ENCODE data around the gene PNPLA6. TPM values are rescaled to one million over a fixed set of nuclear protein-coding genes. Genes with fewer than 3 reads are reported as not detected.

Gene PNPLA6
- total and polyA plus RNA-seq, 2 of the 8 experiments (the other 6 are each of a cell fraction or from before 2014, with no cell fraction given), result 55.1 to 121 TPM

DNA sequence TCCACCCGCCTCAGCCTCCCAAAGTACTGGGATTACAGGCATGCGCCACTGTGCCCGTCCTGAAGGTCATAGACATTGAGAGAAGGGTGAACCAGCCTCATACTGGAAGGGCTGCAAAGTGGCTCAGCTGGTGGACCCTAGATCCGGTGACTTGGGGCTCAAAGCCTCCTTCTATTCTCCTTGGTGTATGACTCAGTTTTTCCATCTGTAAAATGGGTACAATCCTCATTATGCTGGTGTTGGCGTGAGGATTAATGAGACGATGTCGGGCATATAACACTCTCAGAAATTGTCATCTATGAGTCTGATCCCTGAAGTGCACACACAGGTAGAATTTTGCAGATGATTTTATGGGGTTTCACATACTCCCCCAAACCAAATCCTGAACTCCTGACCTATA lies 54.3 kb downstream of the PNPLA6 start:
- Histone ChIP-seq H4K5ac (ENCODE audit: insufficient read length, low read depth, low read length) (no peak overlapping the region), H3K23me2 (ENCODE audit: low read depth, low read length) (no peaks in the 10 kb centered on the region), H3K9ac (replicated peaks in 1 of 4; ENCODE audit: extremely low read depth in 1 of 4, low read depth in 3 of 4, low read length in 3 of 4) (no peak overlapping the region), H3K4ac (replicated peaks; ENCODE audit: insufficient read length, low read depth, low read length) (no peak overlapping the region), H3K4me3 (ENCODE audit: extremely low read depth in 1 of 4, insufficient read depth in 2 of 4, low read depth in 3 of 4, low read length in 4 of 4) (no peak overlapping the region), H3K23ac (ENCODE audit: insufficient read length) (no peak overlapping the region), H2BK5ac (ENCODE audit: low read depth, low read length) (no peak overlapping the region), H3K79me2 (ENCODE audit: control insufficient read depth in 1 of 2, insufficient read depth in 2 of 2, low read length in 2 of 2) (no peaks in the 10 kb centered on the region), H4K91ac (replicated peaks; ENCODE audit: insufficient read length, low read length) (no peak overlapping the region), H3K18ac (ENCODE audit: extremely low read depth, low read length) (no peak overlapping the region), H2AK5ac (ENCODE audit: low read depth, low read length) (no peak overlapping the region), H4K8ac (ENCODE audit: extremely low read depth, insufficient read depth, low read length) (no peak overlapping the region), H3K4me1 (replicated peaks in 1 of 4; ENCODE audit: control insufficient read depth in 3 of 4, insufficient read depth in 4 of 4, low read length in 3 of 4) (0 out of 7 replicates have a peak, but pooled peaks cover 0 to 4% (median 0%) of the 10 kb centered on the region in 4 experiments), H2BK12ac (ENCODE audit: low read depth, low read length) (no peak overlapping the region), H3K36me3 (ENCODE audit: control insufficient read depth in 2 of 4, insufficient read depth in 4 of 4, low read length in 3 of 4) (no peaks in the 10 kb centered on the region), H4K20me1 (replicated peaks in 1 of 2; ENCODE audit: control insufficient read depth in 1 of 2, insufficient read depth in 2 of 2, low read length in 2 of 2) (no peaks in the 10 kb centered on the region), H2BK15ac (ENCODE audit: low read length) (no peak overlapping the region), H2BK120ac (replicated peaks; ENCODE audit: low read depth, low read length) (no peak overlapping the region), H2BK20ac (ENCODE audit: low read length) (no peak overlapping the region), H3K27me3 (replicated peaks in 1 of 4; ENCODE audit: control insufficient read depth in 3 of 4, extremely low read depth in 1 of 4, insufficient read depth in 3 of 4, low read length in 3 of 4) (no peaks in the 10 kb centered on the region), H3K4me2 (ENCODE audit: insufficient read depth in 1 of 2, low read depth in 2 of 2, low read length in 2 of 2) (no peak overlapping the region), H3K27ac (ENCODE audit: low read depth, low read length) (no peak overlapping the region), H3K9me3 (ENCODE audit: insufficient read depth in 2 of 2, low read depth in 1 of 2, low read length in 1 of 2) (no peaks in the 10 kb centered on the region), H3K14ac (ENCODE audit: insufficient read length) (no peak overlapping the region), H2AFZ (ENCODE audit: low read length) (no peak overlapping the region), H3K79me1 (ENCODE audit: low read depth, low read length) (no peaks in the 10 kb centered on the region), H3K56ac (replicated peaks; ENCODE audit: insufficient read length, low read depth, low read length) (no peak overlapping the region)
- WGBS, 2 experiments (ENCODE audit: extremely low coverage in 1 of 2, insufficient coverage in 1 of 2, insufficient read length in 1 of 2, insufficient replicate concordance in 2 of 2, low coverage in 1 of 2, low lambda C conversion rate in 2 of 2, missing lambda C conversion rate in 1 of 2), result 90% methylated on average over 7 of the region's 7 CpGs; no CpG with 5 or more reads in 1 of the 2 experiments
- TF ChIP-seq KDM1A (IDR thresholded peaks at IDR 0.05; ENCODE audit: borderline replicate concordance, low read length) (peak; percentile 72), CHD2 (IDR thresholded peaks at IDR 0.05; ENCODE audit: low read length) (no peak), RXRA (IDR thresholded peaks at IDR 0.05; ENCODE audit: insufficient read depth, low read depth, low read length) (no peak), KDM5A (IDR thresholded peaks at IDR 0.05; ENCODE audit: low read length) (no peak), CBX5 (IDR thresholded peaks at IDR 0.05; ENCODE audit: low read depth, low read length) (no peak), ASH2L (IDR thresholded peaks at IDR 0.05; ENCODE audit: low read length) (no peak), TAF7 (optimal IDR thresholded peaks at IDR 0.05; ENCODE audit: borderline replicate concordance, low read depth, low read length) (no peak)
- TF ChIP-seq, protein P1, sequence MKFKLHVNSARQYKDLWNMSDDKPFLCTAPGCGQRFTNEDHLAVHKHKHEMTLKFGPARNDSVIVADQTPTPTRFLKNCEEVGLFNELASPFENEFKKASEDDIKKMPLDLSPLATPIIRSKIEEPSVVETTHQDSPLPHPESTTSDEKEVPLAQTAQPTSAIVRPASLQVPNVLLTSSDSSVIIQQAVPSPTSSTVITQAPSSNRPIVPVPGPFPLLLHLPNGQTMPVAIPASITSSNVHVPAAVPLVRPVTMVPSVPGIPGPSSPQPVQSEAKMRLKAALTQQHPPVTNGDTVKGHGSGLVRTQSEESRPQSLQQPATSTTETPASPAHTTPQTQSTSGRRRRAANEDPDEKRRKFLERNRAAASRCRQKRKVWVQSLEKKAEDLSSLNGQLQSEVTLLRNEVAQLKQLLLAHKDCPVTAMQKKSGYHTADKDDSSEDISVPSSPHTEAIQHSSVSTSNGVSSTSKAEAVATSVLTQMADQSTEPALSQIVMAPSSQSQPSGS (IDR thresholded peaks at IDR 0.05; ENCODE audit: low read length), result no peak
- FAIRE-seq (no peak), DNase-seq (ENCODE audit: low read depth in 1 of 2, low spot score in 2 of 2) (no peak)
- POLR2A ChIA-PET (ENCODE audit: partially characterized antibody), result interaction anchor here (1.1 to 1.7 kb wide), 2 partner anchors 44 to 55 kb away, joined by 3 read pairs; partner anchors contain the start of gene PCP2
- CTCF ChIA-PET (ENCODE audit: partially characterized antibody), result interaction anchor here (0.9 to 2.5 kb wide), 2 partner anchors 16 to 207 kb away, joined by 3 to 8 read pairs; no protein-coding TSS in a partner anchor

All from H1 (cell line).